ENCODE measurements around the gene SVOP.

- TF ChIP-seq CTCF (IDR thresholded peaks at IDR 0.05; ENCODE audit: insufficient read depth, low read depth, low read length) = no peak
- TF ChIP-seq EZH2 (IDR thresholded peaks at IDR 0.05; ENCODE audit: insufficient read depth, low read length) = no peak
Observed at GRCh38 chr12:109053382-109054123, 32.7 kb upstream of the SVOP start.

Measured in astrocyte (in vitro differentiated cells and primary cell).